ENCODE measurements around the gene SLITRK3.

Gene SLITRK3, protein sequence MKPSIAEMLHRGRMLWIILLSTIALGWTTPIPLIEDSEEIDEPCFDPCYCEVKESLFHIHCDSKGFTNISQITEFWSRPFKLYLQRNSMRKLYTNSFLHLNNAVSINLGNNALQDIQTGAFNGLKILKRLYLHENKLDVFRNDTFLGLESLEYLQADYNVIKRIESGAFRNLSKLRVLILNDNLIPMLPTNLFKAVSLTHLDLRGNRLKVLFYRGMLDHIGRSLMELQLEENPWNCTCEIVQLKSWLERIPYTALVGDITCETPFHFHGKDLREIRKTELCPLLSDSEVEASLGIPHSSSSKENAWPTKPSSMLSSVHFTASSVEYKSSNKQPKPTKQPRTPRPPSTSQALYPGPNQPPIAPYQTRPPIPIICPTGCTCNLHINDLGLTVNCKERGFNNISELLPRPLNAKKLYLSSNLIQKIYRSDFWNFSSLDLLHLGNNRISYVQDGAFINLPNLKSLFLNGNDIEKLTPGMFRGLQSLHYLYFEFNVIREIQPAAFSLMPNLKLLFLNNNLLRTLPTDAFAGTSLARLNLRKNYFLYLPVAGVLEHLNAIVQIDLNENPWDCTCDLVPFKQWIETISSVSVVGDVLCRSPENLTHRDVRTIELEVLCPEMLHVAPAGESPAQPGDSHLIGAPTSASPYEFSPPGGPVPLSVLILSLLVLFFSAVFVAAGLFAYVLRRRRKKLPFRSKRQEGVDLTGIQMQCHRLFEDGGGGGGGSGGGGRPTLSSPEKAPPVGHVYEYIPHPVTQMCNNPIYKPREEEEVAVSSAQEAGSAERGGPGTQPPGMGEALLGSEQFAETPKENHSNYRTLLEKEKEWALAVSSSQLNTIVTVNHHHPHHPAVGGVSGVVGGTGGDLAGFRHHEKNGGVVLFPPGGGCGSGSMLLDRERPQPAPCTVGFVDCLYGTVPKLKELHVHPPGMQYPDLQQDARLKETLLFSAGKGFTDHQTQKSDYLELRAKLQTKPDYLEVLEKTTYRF

DNA sequence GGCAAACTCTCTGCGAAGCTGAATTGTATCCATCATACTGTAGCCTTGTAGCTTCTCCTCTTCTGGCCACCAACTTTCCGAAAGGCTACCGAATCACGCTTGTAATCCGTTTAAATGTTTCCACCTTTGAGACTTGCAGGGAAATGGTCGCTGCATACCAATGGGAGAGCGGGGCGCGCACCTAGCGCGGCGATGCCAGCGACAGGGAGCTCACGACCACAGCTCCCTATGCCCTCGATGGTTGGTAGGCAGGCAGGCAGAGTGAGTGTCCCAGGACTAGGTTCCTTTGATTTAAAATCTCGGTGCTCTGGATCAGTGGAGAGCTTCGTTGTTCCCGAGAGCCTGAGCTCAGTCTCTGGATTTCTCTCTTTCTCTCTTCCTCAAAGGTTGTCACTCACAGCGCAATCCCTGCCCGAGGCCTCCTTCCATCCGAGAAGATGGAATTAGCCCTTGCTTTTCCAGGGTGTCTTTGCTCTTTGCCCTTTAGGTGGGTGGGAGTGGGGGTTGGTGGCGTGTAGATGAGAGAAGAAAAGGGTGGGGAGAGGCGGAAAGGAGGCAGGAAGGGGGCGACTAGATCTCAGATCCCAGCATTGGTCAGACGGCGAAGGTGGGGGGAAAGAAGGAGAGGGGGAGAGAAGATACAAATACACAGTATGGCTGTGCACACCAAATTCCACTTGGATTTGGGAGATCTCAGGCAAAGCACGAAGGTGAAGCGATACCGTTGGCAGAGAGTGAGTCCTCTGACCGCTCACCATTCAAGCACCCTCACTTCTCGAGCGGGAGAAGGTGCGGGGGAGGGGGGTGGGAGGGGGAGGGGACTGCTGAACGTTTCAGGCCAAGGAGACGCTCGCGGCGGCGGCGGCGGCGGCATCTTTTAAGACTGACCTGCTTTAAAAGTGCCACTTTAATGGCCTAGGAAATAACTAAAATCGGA, at the start of gene SLITRK3:
Gene SLITRK3 (minus strand): TSS at position 745 of the 937 bp plus-strand sequence. CDS start 5,554 bp downstream, outside the sequence.
- TF ChIP-seq, protein P1, sequence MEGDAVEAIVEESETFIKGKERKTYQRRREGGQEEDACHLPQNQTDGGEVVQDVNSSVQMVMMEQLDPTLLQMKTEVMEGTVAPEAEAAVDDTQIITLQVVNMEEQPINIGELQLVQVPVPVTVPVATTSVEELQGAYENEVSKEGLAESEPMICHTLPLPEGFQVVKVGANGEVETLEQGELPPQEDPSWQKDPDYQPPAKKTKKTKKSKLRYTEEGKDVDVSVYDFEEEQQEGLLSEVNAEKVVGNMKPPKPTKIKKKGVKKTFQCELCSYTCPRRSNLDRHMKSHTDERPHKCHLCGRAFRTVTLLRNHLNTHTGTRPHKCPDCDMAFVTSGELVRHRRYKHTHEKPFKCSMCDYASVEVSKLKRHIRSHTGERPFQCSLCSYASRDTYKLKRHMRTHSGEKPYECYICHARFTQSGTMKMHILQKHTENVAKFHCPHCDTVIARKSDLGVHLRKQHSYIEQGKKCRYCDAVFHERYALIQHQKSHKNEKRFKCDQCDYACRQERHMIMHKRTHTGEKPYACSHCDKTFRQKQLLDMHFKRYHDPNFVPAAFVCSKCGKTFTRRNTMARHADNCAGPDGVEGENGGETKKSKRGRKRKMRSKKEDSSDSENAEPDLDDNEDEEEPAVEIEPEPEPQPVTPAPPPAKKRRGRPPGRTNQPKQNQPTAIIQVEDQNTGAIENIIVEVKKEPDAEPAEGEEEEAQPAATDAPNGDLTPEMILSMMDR (IDR thresholded peaks at IDR 0.05; ENCODE audit: low read depth, low read length, missing control alignments) = no peak
- H3K4me3 ChIP-seq (ENCODE audit: low read depth, low read length) = peak within 1 kb of the TSS; percentile 53
- in situ Hi-C loops (cut with HindIII; ENCODE audit: low sequenced_read_pairs) = no loop called here
- no peak for DNase-seq (ENCODE audit: low read depth)

DNA sequence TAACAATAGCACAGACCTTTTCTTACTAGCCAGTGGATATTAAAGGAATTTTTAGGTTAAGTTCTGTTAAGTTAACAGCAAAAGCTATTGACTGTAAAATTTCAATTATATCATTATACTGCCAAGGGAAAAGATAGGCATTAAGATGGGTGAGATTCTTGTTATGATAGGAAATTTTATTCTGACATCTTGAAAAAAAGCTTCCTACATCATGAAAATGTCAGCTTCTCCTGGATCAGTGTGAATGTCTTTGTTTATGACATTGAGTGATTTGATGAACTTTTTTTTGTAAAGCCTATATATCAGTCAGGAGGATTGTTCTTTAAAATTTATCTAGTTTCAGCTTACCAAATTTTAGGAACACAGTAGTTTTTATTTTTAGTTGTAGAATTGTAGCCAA, 47.4 kb upstream of the SLITRK3 start:
- in situ Hi-C loops (cut with HindIII; ENCODE audit: low sequenced_read_pairs) = no loop called here
- no peak for DNase-seq (ENCODE audit: low read depth)
- TF ChIP-seq, protein P1 (IDR thresholded peaks at IDR 0.05; ENCODE audit: low read depth, low read length, missing control alignments) = no peak
- no peak overlapping the region for H3K4me3 ChIP-seq (ENCODE audit: low read depth, low read length)

DNA sequence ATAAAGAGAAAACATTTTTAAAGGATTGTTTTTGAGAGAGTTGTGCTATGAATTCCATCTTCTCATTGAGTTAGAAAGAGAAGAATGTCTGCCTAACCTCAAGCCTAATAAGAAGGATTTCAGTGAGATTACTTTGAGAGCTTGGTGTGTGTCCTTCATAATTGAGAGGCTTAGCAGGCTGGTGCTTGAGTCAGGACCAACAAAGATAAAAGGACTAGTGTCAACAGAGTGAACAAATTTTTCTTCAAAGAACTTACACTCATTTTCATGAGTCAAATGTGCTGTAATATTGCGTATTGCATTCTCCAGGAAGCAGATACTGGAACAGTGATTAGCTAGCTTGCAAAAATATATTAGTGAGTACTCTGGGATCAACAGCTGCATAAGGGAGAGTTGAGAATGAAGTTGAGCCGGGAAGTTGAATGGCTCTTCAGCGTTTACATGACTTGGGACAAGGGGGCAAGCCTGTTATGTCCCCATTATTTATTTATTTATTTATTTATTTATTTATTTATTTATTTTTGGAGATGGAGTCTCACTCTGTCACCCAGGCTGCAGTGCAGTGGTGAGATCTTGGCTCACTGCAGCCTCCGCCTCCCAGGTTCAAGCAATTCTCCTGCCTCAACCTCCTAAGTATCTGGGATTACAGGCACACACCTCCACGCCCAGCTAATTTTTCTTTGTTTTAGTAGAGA, 37.5 kb upstream of the SLITRK3 start:
- in situ Hi-C loops (cut with HindIII; ENCODE audit: low sequenced_read_pairs) = no loop called here

DNA sequence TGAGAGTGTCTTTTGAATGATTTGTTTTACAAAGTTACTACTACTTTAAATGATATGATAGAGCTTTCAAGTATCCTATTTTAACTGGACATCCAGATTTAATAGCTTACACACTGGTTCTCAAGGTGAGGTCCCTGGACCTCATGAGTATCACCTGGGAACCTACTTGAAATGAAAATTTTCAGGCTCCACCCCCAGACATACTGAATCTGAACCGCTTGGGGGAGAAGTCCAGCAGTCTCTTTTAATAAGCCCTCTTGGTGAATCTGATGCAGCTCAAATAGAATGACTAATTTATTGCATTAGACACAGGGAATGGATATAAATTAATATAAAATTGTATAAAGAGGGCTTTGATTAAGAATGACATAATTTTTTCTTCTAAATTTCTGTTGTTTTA, 29.4 kb upstream of the SLITRK3 start:
- in situ Hi-C loops (cut with HindIII; ENCODE audit: low sequenced_read_pairs) = no loop called here
- TF ChIP-seq, protein P1 (IDR thresholded peaks at IDR 0.05; ENCODE audit: low read depth, low read length, missing control alignments) = no peak
- no peak for DNase-seq (ENCODE audit: low read depth)
- no peak overlapping the region for H3K4me3 ChIP-seq (ENCODE audit: low read depth, low read length)

More for the DNA sequence above, 37.5 kb upstream of the SLITRK3 start:
- no peak overlapping the region for H3K4me3 ChIP-seq (ENCODE audit: low read depth, low read length)
- DNase-seq (ENCODE audit: low read depth) = no peak
- TF ChIP-seq, protein P1 (IDR thresholded peaks at IDR 0.05; ENCODE audit: low read depth, low read length, missing control alignments) = no peak

DNA sequence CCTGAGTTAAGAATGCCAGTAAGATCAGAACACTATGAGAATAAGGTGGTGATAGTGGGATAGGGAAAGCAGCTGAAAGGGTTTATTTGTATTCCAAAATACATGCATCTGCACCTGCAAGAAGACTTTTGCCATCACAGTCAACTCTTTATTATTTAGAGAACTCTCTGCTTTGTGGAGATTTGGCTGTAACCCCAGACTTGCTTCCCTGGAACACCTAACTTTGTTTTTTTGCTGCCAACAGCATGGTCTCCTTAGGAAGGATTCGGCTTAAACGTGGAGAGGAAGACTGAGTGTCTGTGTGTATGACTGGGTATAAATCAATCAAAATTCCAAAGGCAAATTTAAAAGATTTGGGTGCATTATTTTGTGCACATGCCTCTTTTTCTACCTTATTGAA, 21.6 kb upstream of the SLITRK3 start:
- in situ Hi-C loops (cut with HindIII; ENCODE audit: low sequenced_read_pairs) = no loop called here

More for the DNA sequence above, 21.6 kb upstream of the SLITRK3 start:
- H3K4me3 ChIP-seq (ENCODE audit: low read depth, low read length) = no peak overlapping the region
- TF ChIP-seq, protein P1 (IDR thresholded peaks at IDR 0.05; ENCODE audit: low read depth, low read length, missing control alignments) = no peak
- DNase-seq (ENCODE audit: low read depth) = no peak

Measured in astrocyte of the cerebellum (primary cell).